22Rv1 (cell line): Measurements from ENCODE around the gene ANKDD1B.
"Not testable (repeated sequence)": the region's sequence is repeated elsewhere in the genome, so short reads cannot be mapped to it uniquely, and the experiment has no call there.

Experiments used
- ZFX ChIP-seq: fragments of 450-650 bp; IDR thresholded peaks from 2 replicates; pipeline ENCODE4 v1.6.1; 2017; ENCODE audit warnings: antibody characterized with exemption, borderline replicate concordance
- TF ChIP-seq, protein P1 (sequence below): fragments of 450-650 bp; IDR thresholded peaks from 2 replicates; pipeline ENCODE4 v1.5.1; 2017; ENCODE audit warnings: mild to moderate bottlenecking

DNA sequence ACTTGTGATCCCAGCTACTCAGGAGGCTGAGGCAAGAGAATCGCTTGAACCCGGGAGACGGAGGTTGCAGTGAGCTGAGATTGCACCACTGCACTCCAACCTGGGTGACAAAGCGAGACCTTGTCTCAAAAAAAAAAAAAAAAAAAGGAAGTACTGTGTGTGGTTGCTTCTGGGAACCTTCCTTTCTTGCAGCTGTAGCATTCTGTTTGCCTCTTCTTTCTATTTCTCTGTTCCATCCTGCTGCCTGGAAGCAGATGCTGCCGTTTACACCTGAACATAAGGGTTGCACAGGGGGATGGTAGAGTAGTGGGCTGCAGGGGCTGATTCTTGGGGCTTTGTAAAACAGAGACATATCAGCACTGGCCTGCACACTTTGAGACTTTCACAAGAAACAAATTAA, 3.9 kb upstream of the ANKDD1B start:
- TF ChIP-seq, protein P1, sequence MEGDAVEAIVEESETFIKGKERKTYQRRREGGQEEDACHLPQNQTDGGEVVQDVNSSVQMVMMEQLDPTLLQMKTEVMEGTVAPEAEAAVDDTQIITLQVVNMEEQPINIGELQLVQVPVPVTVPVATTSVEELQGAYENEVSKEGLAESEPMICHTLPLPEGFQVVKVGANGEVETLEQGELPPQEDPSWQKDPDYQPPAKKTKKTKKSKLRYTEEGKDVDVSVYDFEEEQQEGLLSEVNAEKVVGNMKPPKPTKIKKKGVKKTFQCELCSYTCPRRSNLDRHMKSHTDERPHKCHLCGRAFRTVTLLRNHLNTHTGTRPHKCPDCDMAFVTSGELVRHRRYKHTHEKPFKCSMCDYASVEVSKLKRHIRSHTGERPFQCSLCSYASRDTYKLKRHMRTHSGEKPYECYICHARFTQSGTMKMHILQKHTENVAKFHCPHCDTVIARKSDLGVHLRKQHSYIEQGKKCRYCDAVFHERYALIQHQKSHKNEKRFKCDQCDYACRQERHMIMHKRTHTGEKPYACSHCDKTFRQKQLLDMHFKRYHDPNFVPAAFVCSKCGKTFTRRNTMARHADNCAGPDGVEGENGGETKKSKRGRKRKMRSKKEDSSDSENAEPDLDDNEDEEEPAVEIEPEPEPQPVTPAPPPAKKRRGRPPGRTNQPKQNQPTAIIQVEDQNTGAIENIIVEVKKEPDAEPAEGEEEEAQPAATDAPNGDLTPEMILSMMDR: not testable (repeated sequence)
- TF ChIP-seq ZFX: not testable (repeated sequence)
